ENCODE results near the gene ADAR. TPM values are rescaled to one million over a fixed set of nuclear protein-coding genes. Genes with fewer than 3 reads are reported as not detected.

The ADAR gene
- total and polyA plus RNA-seq, 2 of the 8 experiments (the other 6 are each of a cell fraction or from before 2014, with no cell fraction given): 125 to 242 TPM

GRCh38 chr1:154593390-154593789 is 14.6 kb downstream of the ADAR start:
- Histone ChIP-seq H3K56ac (replicated peaks; ENCODE audit: insufficient read length, low read depth, low read length) (no peak overlapping the region), H2BK15ac (ENCODE audit: low read length) (no peak overlapping the region), H3K23me2 (ENCODE audit: low read depth, low read length) (no peaks in the 10 kb centered on the region), H2AFZ (ENCODE audit: low read length) (no peak overlapping the region), H2BK5ac (ENCODE audit: low read depth, low read length) (no peak overlapping the region), H2BK12ac (ENCODE audit: low read depth, low read length) (no peak overlapping the region), H3K79me2 (ENCODE audit: control insufficient read depth in 1 of 2, insufficient read depth in 2 of 2, low read length in 2 of 2) (0 out of 4 replicates have a peak, but pooled peaks cover 0 to 3% of the 10 kb centered on the region in 2 experiments), H2BK20ac (ENCODE audit: low read length) (no peak overlapping the region), H3K9me3 (ENCODE audit: insufficient read depth in 2 of 2, low read depth in 1 of 2, low read length in 1 of 2) (no peaks in the 10 kb centered on the region), H4K20me1 (replicated peaks in 1 of 2; ENCODE audit: control insufficient read depth in 1 of 2, insufficient read depth in 2 of 2, low read length in 2 of 2) (peaks cover 8 to 10% of the 10 kb centered on the region in 2 experiments), H2AK5ac (ENCODE audit: low read depth, low read length) (no peak overlapping the region), H4K5ac (ENCODE audit: insufficient read length, low read depth, low read length) (no peak overlapping the region), H3K79me1 (ENCODE audit: low read depth, low read length) (peaks cover 7% of the 10 kb centered on the region), H3K27me3 (replicated peaks in 1 of 4; ENCODE audit: control insufficient read depth in 3 of 4, extremely low read depth in 1 of 4, insufficient read depth in 3 of 4, low read length in 3 of 4) (no peaks in the 10 kb centered on the region), H3K23ac (ENCODE audit: insufficient read length) (no peak overlapping the region), H3K9ac (replicated peaks in 1 of 4; ENCODE audit: extremely low read depth in 1 of 4, low read depth in 3 of 4, low read length in 3 of 4) (no peak overlapping the region), H3K14ac (ENCODE audit: insufficient read length) (no peak overlapping the region), H4K8ac (ENCODE audit: extremely low read depth, insufficient read depth, low read length) (no peak overlapping the region), H3K4me3 (ENCODE audit: extremely low read depth in 1 of 4, insufficient read depth in 2 of 4, low read depth in 3 of 4, low read length in 4 of 4) (no peak overlapping the region), H4K91ac (replicated peaks; ENCODE audit: insufficient read length, low read length) (no peak overlapping the region), H3K4ac (replicated peaks; ENCODE audit: insufficient read length, low read depth, low read length) (no peak overlapping the region), H3K4me1 (replicated peaks in 1 of 4; ENCODE audit: control insufficient read depth in 3 of 4, insufficient read depth in 4 of 4, low read length in 3 of 4) (no peaks in the 10 kb centered on the region), H2BK120ac (replicated peaks; ENCODE audit: low read depth, low read length) (no peak overlapping the region), H3K27ac (ENCODE audit: low read depth, low read length) (no peak overlapping the region), H3K18ac (ENCODE audit: extremely low read depth, low read length) (no peak overlapping the region), H3K4me2 (ENCODE audit: insufficient read depth in 1 of 2, low read depth in 2 of 2, low read length in 2 of 2) (no peak overlapping the region), H3K36me3 (ENCODE audit: control insufficient read depth in 2 of 4, insufficient read depth in 4 of 4, low read length in 3 of 4) (peaks cover 41 to 93% (median 76%) of the 10 kb centered on the region in 4 experiments)
- DNase-seq (ENCODE audit: low read depth in 1 of 2, low spot score in 2 of 2): no peak
- ChIA-PET CTCF (ENCODE audit: partially characterized antibody) (no interaction called here), POLR2A (ENCODE audit: partially characterized antibody) (interaction anchor here (0.7 to 1.4 kb wide), 3 partner anchors 10 to 19 kb away, joined by 3 to 4 read pairs (median 3); no protein-coding TSS in a partner anchor)
- FAIRE-seq: no peak
- TF ChIP-seq TAF7 (optimal IDR thresholded peaks at IDR 0.05; ENCODE audit: borderline replicate concordance, low read depth, low read length): no peak
- TF ChIP-seq SAP30 (IDR thresholded peaks at IDR 0.05; ENCODE audit: insufficient read depth, insufficient replicate concordance, low read length): no peak
- no peak for TF ChIP-seq CBX5 (IDR thresholded peaks at IDR 0.05; ENCODE audit: low read depth, low read length)
- TF ChIP-seq CTCF (IDR thresholded peaks at IDR 0.05; ENCODE audit: control extremely low read depth in 1 of 3, insufficient read depth in 1 of 3, low read depth in 1 of 3, low read length in 3 of 3): no peak
- TF ChIP-seq CEBPB (IDR thresholded peaks at IDR 0.05; ENCODE audit: low read depth, low read length): no peak
- no peak for TF ChIP-seq FOSL1 (IDR thresholded peaks at IDR 0.05; ENCODE audit: insufficient read depth, low read depth, low read length)
- no peak for TF ChIP-seq JUN (IDR thresholded peaks at IDR 0.05; ENCODE audit: low read depth, low read length)
- no peak for TF ChIP-seq TEAD4 (IDR thresholded peaks at IDR 0.05; ENCODE audit: low read depth, low read length)
